Trophoblast cell (in vitro differentiated cells and primary cell): Measurements from ENCODE around the gene IGLL1.
"Not testable (repeated sequence)": the region's sequence is repeated elsewhere in the genome, so short reads cannot be mapped to it uniquely, and the experiment has no call there.

Experiments used
- DNase-seq, 2 donors: peaks; one replicate each; pipeline ENCODE4 v3.0.0-alpha.2; 2016
- H2AFZ ChIP-seq: 2 replicates; pipeline ENCODE4 v1.6.1; 2013; ENCODE audit warnings: low read length, moderate library complexity, mild to moderate bottlenecking; ENCODE audit not compliant: insufficient read depth, poor library complexity
- H2AK5ac ChIP-seq: 2 replicates; pipeline ENCODE4 v1.6.1; 2013; ENCODE audit warnings: mild to moderate bottlenecking, low read length
- H2BK120ac ChIP-seq: 2 replicates; pipeline ENCODE4 v1.6.1; 2013; ENCODE audit warnings: low read length, mild to moderate bottlenecking, moderate library complexity; ENCODE audit not compliant: insufficient read depth, poor library complexity
- H2BK12ac ChIP-seq: 2 replicates; pipeline ENCODE4 v1.6.1; 2013; ENCODE audit warnings: mild to moderate bottlenecking, low read length, moderate library complexity
- H2BK5ac ChIP-seq: 2 replicates; pipeline ENCODE4 v1.6.1; 2013; ENCODE audit warnings: low read length, low read depth, moderate library complexity, mild to moderate bottlenecking; ENCODE audit not compliant: poor library complexity
- H3K14ac ChIP-seq: 2 replicates; pipeline ENCODE4 v1.6.1; 2013; ENCODE audit warnings: mild to moderate bottlenecking, low read length
- H3K18ac ChIP-seq: 2 replicates; pipeline ENCODE4 v1.6.1; 2013; ENCODE audit warnings: mild to moderate bottlenecking, low read length
- H3K23ac ChIP-seq: 2 replicates; pipeline ENCODE4 v1.6.1; 2013; ENCODE audit warnings: low read length
- H3K27ac ChIP-seq: 2 replicates; pipeline ENCODE4 v1.5.1; 2013; ENCODE audit warnings: low read depth, mild to moderate bottlenecking, inconsistent platforms, low read length, moderate library complexity
- H3K27me3 ChIP-seq: 2 replicates; pipeline ENCODE4 v1.6.1; 2013; ENCODE audit warnings: inconsistent platforms, mild to moderate bottlenecking, low read length, moderate library complexity; ENCODE audit not compliant: insufficient read depth
- H3K36me3 ChIP-seq, 2 experiments: 1 replicate in 1 of 2; 2 replicates in 1 of 2; pipeline ENCODE4 v1.6.1; 2013; ENCODE audit warnings: low read length in 2 of 2, mild to moderate bottlenecking in 2 of 2, moderate library complexity in 1 of 2; ENCODE audit not compliant: insufficient read depth in 2 of 2, control insufficient read depth in 1 of 2
- H3K4ac ChIP-seq: 2 replicates; pipeline ENCODE4 v1.6.1; 2013; ENCODE audit warnings: low read depth, mild to moderate bottlenecking, low read length, moderate library complexity
- H3K4me1 ChIP-seq, 2 experiments: 1 replicate in 1 of 2; 2 replicates in 1 of 2; pipeline ENCODE4 v1.6.1; 2013; ENCODE audit warnings: low read length in 2 of 2, mild to moderate bottlenecking in 2 of 2, moderate library complexity in 1 of 2; ENCODE audit not compliant: insufficient read depth in 2 of 2, control insufficient read depth in 1 of 2
- H3K4me2 ChIP-seq: 2 replicates; pipeline ENCODE4 v1.6.1; 2013; ENCODE audit warnings: inconsistent platforms, mild to moderate bottlenecking, low read length, moderate library complexity
- H3K4me3 ChIP-seq: 2 replicates; pipeline ENCODE4 v1.5.1; 2013; ENCODE audit warnings: mild to moderate bottlenecking, low read depth, low read length, inconsistent platforms
- H3K79me1 ChIP-seq: one replicate; pipeline ENCODE4 v1.6.1; 2013; ENCODE audit warnings: low read length
- H3K79me2 ChIP-seq: 2 replicates; pipeline ENCODE4 v1.6.1; 2013; ENCODE audit warnings: low read length, mild to moderate bottlenecking; ENCODE audit not compliant: control insufficient read depth, insufficient read depth, poor library complexity
- H3K9ac ChIP-seq: 2 replicates; pipeline ENCODE4 v1.6.1; 2013; ENCODE audit warnings: mild to moderate bottlenecking, low read length
- H3K9me3 ChIP-seq: 2 replicates; pipeline ENCODE4 v1.6.1; 2013; ENCODE audit warnings: low read depth, mild to moderate bottlenecking, control low read depth, inconsistent platforms, low read length; ENCODE audit not compliant: insufficient read depth
- H4K12ac ChIP-seq: 2 replicates; pipeline ENCODE4 v1.6.1; 2013; ENCODE audit warnings: low read depth, mild to moderate bottlenecking, low read length, moderate library complexity
- H4K8ac ChIP-seq: 2 replicates; pipeline ENCODE4 v1.6.1; 2013; ENCODE audit warnings: low read depth, mild to moderate bottlenecking, low read length, moderate library complexity
- H4K91ac ChIP-seq: one replicate; pipeline ENCODE4 v1.6.1; 2013; ENCODE audit warnings: low read depth, mild to moderate bottlenecking, low read length, moderate library complexity
- WGBS: extraction: QIAGEN DNeasy Blood & Tissue Kit; methylation state at CpG from one replicate; pipeline ENCODE4 v1.1.7; 2013; ENCODE audit warnings: missing lambda C conversion rate; ENCODE audit not compliant: insufficient read length, insufficient coverage; ENCODE audit errors: extremely low coverage; 5-methylcytosine and 5-hydroxymethylcytosine counted together

IGLL1 gene

GRCh38 chr22:23603266-23603665 is 23.2 kb upstream of the IGLL1 start:
- H2BK12ac ChIP-seq, result no peak overlapping the region
- no peak overlapping the region for H3K27ac ChIP-seq
- H3K79me2 ChIP-seq, result no peaks in the 10 kb centered on the region
- H3K4me2 ChIP-seq, result no peak overlapping the region
- H3K9ac ChIP-seq, result no peak overlapping the region
- no CpG with 5 or more reads among the region's 7 CpGs for WGBS
- H3K4ac ChIP-seq, result no peak overlapping the region
- no peak overlapping the region for H2AK5ac ChIP-seq
- no peak for DNase-seq
- H2BK120ac ChIP-seq, result no peak overlapping the region
- no peak overlapping the region for H2AFZ ChIP-seq
- H3K14ac ChIP-seq, result no peak overlapping the region
- peaks cover 3% of the 10 kb centered on the region for H3K9me3 ChIP-seq
- H3K36me3 ChIP-seq, result no peaks in the 10 kb centered on the region
- H4K12ac ChIP-seq, result no peak overlapping the region
- no peaks in the 10 kb centered on the region for H3K27me3 ChIP-seq
- no peaks in the 10 kb centered on the region for H3K4me1 ChIP-seq
- no peak overlapping the region for H3K4me3 ChIP-seq
- no peaks in the 10 kb centered on the region for H3K79me1 ChIP-seq
- no peak overlapping the region for H4K8ac ChIP-seq
- no peak overlapping the region for H3K23ac ChIP-seq
- no peak overlapping the region for H2BK5ac ChIP-seq
- no peak overlapping the region for H3K18ac ChIP-seq
- H4K91ac ChIP-seq, result no peak overlapping the region

GRCh38 chr22:23598805-23599518 is 18.9 kb upstream of the IGLL1 start:
- Histone ChIP-seq H2AFZ (no peak overlapping the region), H3K14ac (no peak overlapping the region), H3K4ac (no peak overlapping the region), H3K4me3 (no peak overlapping the region), H3K27me3 (no peaks in the 10 kb centered on the region), H3K18ac (no peak overlapping the region), H3K79me2 (no peaks in the 10 kb centered on the region), H2BK5ac (no peak overlapping the region), H3K27ac (no peak overlapping the region), H3K23ac (no peak overlapping the region), H4K8ac (no peak overlapping the region), H3K36me3 (no peaks in the 10 kb centered on the region), H3K9ac (no peak overlapping the region), H3K79me1 (no peaks in the 10 kb centered on the region), H4K91ac (no peak overlapping the region), H3K4me2 (no peak overlapping the region), H3K4me1 (no peaks in the 10 kb centered on the region), H2BK120ac (no peak overlapping the region), H2BK12ac (no peak overlapping the region), H3K9me3 (peaks cover 2% of the 10 kb centered on the region), H2AK5ac (no peak overlapping the region), H4K12ac (no peak overlapping the region)
- no CpG with 5 or more reads among the region's 9 CpGs for WGBS
- DNase-seq, result no peak

GRCh38 chr22:23597576-23598268 is 17.6 kb upstream of the IGLL1 start:
- H2AK5ac ChIP-seq, H3K27ac ChIP-seq, H3K79me1 ChIP-seq, H3K79me2 ChIP-seq, H3K9me3 ChIP-seq, H3K27me3 ChIP-seq, H4K91ac ChIP-seq, H2BK5ac ChIP-seq, H4K12ac ChIP-seq, H3K4ac ChIP-seq, H3K4me1 ChIP-seq, H2BK12ac ChIP-seq, H3K23ac ChIP-seq, H2BK120ac ChIP-seq, H3K36me3 ChIP-seq, DNase-seq, H3K4me3 ChIP-seq, H3K9ac ChIP-seq, H3K18ac ChIP-seq, H4K8ac ChIP-seq, H2AFZ ChIP-seq, H3K4me2 ChIP-seq, H3K14ac ChIP-seq: not testable (repeated sequence)
- no CpG with 5 or more reads among the region's 7 CpGs for WGBS

- H3K27me3 ChIP-seq, H3K79me2 ChIP-seq, H2AK5ac ChIP-seq, H3K9me3 ChIP-seq, H2BK12ac ChIP-seq, H3K4me1 ChIP-seq, H3K27ac ChIP-seq, DNase-seq, H2BK120ac ChIP-seq, H4K91ac ChIP-seq, H3K18ac ChIP-seq, H3K4ac ChIP-seq, H3K36me3 ChIP-seq, H3K79me1 ChIP-seq, H3K23ac ChIP-seq, H2BK5ac ChIP-seq, H3K14ac ChIP-seq, H2AFZ ChIP-seq, H4K8ac ChIP-seq, H3K4me3 ChIP-seq, H3K4me2 ChIP-seq, H4K12ac ChIP-seq, H3K9ac ChIP-seq: not testable (repeated sequence)
- no CpG with 5 or more reads among the region's 6 CpGs for WGBS
These were observed 15.8 kb upstream of the IGLL1 start for GRCh38 chr22:23595904-23596303.
